Neutrophil (primary cell): ENCODE results near the gene NFILZ.

Experiments used
- H3K27ac ChIP-seq: fragments of 200-600 bp; sonication (generic); 2 replicates; pipeline ENCODE4 v1.5.1; 2016; ENCODE audit warnings: mild to moderate bottlenecking, moderate library complexity
- H3K27me3 ChIP-seq: fragments of 200-600 bp; sonication (generic); 2 replicates; pipeline ENCODE4 v1.6.0; 2016; ENCODE audit warnings: mild to moderate bottlenecking
- H3K36me3 ChIP-seq: fragments of 200-600 bp; sonication (generic); 2 replicates; pipeline ENCODE4 v1.5.1; 2017
- H3K4me1 ChIP-seq, 2 experiments: fragments of 200-600 bp in 1 of 2; sonication (generic) in 1 of 2; 1 replicate in 1 of 2; 2 replicates in 1 of 2; pipeline versions ENCODE4 v1.5.1 to v1.6.1; 2013 to 2016; ENCODE audit warnings: low read depth in 1 of 2, low read length in 1 of 2, mild to moderate bottlenecking in 1 of 2, moderate library complexity in 1 of 2; ENCODE audit not compliant: control insufficient read depth in 1 of 2, insufficient read depth in 1 of 2
- H3K4me3 ChIP-seq, 2 experiments: fragments of 200-600 bp in 1 of 2; sonication (generic) in 1 of 2; 1 replicate in 1 of 2; 2 replicates in 1 of 2; pipeline ENCODE4 v1.5.1; 2013 to 2016; ENCODE audit warnings: low read depth in 1 of 2, low read length in 1 of 2, mild to moderate bottlenecking in 1 of 2, moderate library complexity in 1 of 2
- H3K9me3 ChIP-seq: fragments of 200-600 bp; sonication (generic); 2 replicates; pipeline ENCODE4 v1.5.1; 2016
- TF ChIP-seq, protein P1 (sequence below): fragments of 200-600 bp; sonication (generic); IDR thresholded peaks from 2 replicates; pipeline ENCODE4 v1.5.1; 2016; ENCODE audit warnings: antibody characterized with exemption

Gene NFILZ

DNA sequence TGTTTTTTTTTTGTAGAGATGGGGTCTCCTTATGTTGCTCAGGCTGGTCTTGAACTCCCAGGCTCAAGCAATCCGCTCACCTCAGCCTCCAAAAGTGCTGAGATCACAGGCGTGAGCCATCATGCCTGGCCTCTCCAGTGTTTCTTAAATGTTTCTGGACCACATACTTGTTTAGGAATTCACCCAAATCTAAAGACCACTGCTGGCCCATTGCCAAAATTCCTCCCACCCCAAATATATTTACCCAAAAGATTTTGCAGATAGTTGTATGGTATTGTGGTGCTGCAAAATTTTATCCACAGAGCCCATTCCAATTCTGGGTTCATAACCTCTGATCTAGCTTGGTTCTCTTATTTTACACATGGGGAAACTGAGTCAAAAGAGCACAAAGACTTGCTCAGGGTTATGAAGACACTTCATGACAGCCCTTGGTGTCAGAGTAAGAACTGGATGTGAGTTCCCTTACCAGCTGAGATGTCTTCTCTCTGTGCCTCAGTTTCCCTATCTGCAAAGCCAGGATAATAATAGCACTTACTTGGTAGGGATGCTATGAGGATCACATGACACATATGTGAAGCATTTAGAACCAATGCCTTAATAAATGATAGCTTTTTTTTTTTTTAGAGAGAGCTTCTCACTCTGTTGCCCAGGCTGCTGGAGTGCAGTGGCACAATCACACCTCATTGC, 10.9 kb downstream of the NFILZ start:
- H3K27ac ChIP-seq: peak overlapping the region; percentile 99
- H3K36me3 ChIP-seq: no peaks in the 10 kb centered on the region
- peak overlapping the region; percentile 54 to 60 for H3K4me3 ChIP-seq
- H3K27me3 ChIP-seq: no peaks in the 10 kb centered on the region
- TF ChIP-seq, protein P1, sequence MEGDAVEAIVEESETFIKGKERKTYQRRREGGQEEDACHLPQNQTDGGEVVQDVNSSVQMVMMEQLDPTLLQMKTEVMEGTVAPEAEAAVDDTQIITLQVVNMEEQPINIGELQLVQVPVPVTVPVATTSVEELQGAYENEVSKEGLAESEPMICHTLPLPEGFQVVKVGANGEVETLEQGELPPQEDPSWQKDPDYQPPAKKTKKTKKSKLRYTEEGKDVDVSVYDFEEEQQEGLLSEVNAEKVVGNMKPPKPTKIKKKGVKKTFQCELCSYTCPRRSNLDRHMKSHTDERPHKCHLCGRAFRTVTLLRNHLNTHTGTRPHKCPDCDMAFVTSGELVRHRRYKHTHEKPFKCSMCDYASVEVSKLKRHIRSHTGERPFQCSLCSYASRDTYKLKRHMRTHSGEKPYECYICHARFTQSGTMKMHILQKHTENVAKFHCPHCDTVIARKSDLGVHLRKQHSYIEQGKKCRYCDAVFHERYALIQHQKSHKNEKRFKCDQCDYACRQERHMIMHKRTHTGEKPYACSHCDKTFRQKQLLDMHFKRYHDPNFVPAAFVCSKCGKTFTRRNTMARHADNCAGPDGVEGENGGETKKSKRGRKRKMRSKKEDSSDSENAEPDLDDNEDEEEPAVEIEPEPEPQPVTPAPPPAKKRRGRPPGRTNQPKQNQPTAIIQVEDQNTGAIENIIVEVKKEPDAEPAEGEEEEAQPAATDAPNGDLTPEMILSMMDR: no peak
- no peaks in the 10 kb centered on the region for H3K9me3 ChIP-seq
- peaks cover 78 to 80% of the 10 kb centered on the region in 2 experiments for H3K4me1 ChIP-seq

DNA sequence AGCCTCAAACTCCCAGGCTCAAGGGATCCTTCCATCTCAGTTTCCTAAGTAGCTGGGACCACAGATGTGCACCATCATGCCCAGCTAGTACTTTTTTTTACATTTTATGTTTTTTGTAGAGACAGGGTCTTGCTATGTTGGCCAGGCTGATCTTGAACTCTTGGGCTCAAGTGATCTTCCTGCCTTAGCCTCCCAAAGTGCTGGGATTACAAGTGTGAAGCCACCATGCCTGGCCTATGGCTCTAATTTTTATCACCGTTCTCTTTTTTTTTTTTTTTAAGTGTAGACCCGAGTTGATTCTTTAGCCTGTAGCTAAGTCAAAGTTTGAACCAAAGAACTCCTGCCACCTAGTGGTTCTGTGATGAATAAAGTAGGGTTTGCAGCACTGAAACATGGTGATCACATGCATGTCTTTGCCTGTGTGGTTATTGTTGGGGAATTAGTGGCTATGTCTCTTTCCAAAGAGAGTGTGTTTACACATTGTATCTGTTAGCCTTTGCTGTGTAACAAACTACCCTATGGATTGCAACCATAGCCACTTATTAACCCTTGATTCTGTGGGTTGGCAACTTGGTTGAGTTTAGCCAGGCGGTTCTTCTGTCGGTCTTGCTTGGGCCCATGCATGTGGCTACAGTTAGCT, 11.6 kb downstream of the NFILZ start:
- H3K4me1 ChIP-seq: peaks cover 82% of the 10 kb centered on the region in 2 experiments
- TF ChIP-seq, protein P1: peak; percentile 75
- no peaks in the 10 kb centered on the region for H3K36me3 ChIP-seq
- no peaks in the 10 kb centered on the region for H3K27me3 ChIP-seq
- H3K27ac ChIP-seq: peak overlapping the region; percentile 99
- H3K4me3 ChIP-seq: peak overlapping the region; percentile 13 to 60
- H3K9me3 ChIP-seq: no peaks in the 10 kb centered on the region

DNA sequence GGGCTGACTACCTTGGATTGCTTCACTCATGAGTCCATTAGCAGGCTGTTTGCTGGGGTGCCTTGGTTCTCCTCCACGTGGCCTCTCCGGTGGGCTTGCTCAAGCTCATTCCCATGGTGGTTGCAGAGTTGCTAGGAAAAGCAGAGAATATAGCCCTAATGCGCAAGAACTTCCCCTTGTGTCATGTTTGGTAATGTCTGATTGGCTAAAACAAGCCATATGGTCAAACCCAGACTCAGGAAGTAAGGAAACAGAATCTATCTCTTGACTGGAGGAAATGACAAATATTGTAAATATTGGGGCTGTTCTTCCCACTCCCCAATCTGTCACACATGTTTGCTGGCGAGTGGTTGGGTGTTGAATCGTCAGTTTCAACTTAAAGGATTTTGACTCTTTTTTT, 12.1 kb downstream of the NFILZ start:
- Histone ChIP-seq H3K9me3 (no peaks in the 10 kb centered on the region), H3K4me1 (peaks cover 82% of the 10 kb centered on the region in 2 experiments), H3K4me3 (peak overlapping the region in 1 of 2 experiments; percentile 13), H3K27ac (peak overlapping the region; percentile 99), H3K36me3 (no peaks in the 10 kb centered on the region), H3K27me3 (no peaks in the 10 kb centered on the region)
- TF ChIP-seq, protein P1: no peak

DNA sequence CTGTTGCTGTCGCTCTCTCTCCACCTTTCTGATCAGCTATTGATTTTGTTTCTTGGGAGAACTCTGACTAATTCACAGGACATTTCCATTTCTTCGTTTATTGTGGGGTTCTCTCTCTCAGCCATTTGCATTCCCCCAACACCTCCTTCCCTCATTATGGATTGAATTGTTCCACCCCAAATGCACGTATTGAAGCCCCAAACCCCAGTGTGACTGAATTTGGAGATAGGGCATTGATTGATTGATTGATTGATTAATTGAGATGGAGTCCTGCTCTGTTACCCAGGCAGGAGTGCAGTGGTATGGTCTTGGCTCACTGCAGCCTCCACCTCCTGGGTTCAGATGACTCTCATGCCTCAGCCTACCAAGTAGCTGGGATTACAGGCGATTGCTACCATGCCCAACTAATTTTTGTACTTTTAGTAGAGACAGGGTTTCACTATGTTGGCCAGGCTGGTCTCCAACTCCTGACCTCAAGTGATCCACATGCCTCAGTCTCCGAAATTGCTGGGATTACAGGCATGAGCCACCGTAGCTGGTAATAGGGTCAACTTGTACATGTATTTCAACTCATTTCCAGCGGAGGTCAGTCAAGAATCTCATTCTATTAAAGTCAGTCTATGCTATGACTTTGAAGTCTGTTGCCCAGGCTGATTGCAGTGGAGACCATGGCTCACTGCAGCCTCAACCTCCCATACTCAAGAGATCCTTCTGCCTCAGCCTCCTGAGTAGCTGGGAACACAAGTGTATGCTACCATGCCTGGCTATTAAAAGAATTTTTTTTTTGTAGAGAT, 13.6 kb downstream of the NFILZ start:
- no peak overlapping the region for H3K4me3 ChIP-seq
- no peaks in the 10 kb centered on the region for H3K36me3 ChIP-seq
- TF ChIP-seq, protein P1: no peak
- H3K27ac ChIP-seq: no peak overlapping the region
- peaks cover 82% of the 10 kb centered on the region in 2 experiments for H3K4me1 ChIP-seq
- no peaks in the 10 kb centered on the region for H3K9me3 ChIP-seq
- no peaks in the 10 kb centered on the region for H3K27me3 ChIP-seq

DNA sequence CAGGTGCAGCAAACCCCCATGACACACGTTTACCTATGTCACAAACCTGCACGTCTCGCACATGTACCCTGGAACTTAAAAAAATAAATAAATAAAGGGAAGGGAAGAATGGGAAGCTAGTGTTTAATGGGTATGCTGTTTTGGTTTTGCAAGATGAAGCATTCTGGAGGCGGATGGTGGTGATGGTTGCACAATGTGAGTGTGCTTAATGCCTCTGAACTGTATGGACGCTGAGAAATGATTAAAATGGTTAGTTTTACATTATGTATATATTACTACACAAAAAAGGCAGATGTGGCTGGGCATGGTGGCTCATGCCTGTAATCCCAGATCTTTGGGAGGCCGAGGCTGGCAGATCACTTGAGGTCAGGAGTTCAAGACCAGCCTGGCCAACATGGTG, 17.8 kb downstream of the NFILZ start:
- Histone ChIP-seq H3K27me3 (no peaks in the 10 kb centered on the region), H3K4me3 (no peak overlapping the region), H3K36me3 (no peaks in the 10 kb centered on the region), H3K4me1 (peaks cover 60% of the 10 kb centered on the region in 2 experiments), H3K27ac (peak overlapping the region; percentile 76), H3K9me3 (no peaks in the 10 kb centered on the region)
- TF ChIP-seq, protein P1: no peak
